IPS-18c (cell line): ENCODE results near the gene ZBTB32.
"Not testable (repeated sequence)": the region's sequence is repeated elsewhere in the genome, so short reads cannot be mapped to it uniquely, and the experiment has no call there.

Experiments used
- H3K4me3 ChIP-seq: 2 replicates; pipeline ENCODE4 v1.7.0; 2013; ENCODE audit warnings: low read depth, mild to moderate bottlenecking, low read length, moderate library complexity; ENCODE audit not compliant: insufficient read depth
- H3K9me3 ChIP-seq: one replicate; pipeline ENCODE4 v1.6.1; 2013; ENCODE audit warnings: mild to moderate bottlenecking, low read length, moderate library complexity; ENCODE audit not compliant: control insufficient read depth, insufficient read depth

The ZBTB32 gene

DNA sequence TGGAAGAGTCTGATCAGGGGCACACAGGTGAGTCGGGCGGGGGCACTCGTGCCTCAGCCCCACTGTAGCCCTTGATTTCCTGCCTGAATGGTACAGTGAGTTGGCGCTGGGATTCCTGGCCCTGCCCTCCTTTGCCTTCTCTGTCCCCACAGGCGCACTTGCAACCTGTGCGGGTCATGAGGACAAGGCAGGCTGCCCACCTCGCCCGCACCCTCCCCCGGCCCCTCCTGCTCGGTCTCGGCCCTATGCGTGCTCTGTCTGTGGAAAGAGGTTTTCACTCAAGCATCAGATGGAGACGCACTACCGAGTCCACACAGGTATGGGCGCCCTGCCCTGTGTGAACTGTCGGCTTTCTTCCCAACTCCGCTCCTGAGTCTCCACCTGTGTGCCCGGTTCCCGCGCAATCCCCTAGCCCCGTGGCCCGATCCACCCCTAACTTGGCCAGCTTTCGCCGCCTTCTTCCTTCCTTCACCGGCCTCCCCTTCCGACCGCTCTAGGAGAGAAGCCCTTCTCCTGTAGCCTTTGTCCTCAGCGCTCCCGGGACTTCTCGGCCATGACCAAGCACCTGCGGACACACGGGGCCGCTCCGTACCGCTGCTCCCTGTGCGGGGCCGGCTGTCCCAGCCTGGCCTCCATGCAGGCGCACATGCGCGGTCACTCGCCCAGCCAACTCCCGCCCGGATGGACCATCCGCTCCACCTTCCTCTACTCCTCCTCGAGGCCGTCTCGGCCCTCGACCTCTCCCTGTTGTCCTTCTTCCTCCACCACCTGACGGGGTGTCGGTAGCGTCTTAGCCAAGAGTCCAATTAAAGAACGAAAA lies 11.8 kb downstream of the ZBTB32 start:
- H3K4me3 ChIP-seq: peak overlapping the region; percentile 92
- no peaks in the 10 kb centered on the region for H3K9me3 ChIP-seq

GRCh38 chr19:35716801-35717664 lies 12.7 kb downstream of the ZBTB32 start:
- no peaks in the 10 kb centered on the region for H3K9me3 ChIP-seq

DNA sequence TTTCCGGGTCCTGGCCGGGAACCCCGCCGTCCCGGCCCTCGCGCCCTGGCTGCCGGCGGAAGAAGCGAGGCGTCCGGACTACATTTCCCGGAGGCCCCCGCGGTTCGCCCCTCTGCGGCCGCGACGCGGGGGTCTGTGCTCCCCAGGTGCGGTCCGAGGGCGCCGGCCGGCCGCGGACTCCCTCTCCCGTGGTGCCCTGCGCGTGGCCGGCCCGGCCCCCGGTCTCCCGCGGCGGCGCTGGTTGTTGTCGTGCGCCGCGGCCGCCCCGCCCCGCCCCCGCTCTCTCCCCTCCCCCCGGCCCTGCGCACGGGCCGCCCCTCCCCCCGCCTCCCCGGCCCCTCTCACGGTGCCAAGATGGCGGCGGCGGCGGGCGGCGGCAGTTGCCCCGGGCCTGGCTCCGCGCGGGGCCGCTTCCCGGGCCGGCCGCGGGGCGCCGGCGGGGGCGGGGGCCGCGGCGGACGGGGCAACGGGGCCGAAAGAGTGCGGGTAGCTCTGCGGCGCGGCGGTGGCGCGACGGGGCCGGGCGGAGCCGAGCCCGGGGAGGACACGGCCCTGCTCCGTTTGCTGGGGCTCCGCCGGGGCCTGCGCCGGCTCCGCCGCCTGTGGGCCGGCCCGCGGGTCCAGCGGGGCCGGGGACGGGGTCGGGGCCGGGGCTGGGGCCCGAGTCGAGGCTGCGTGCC lies 13.4 kb downstream of the ZBTB32 start, which contains the start of gene KMT2B:
Gene KMT2B, plus strand, starts transcription at position 339 of the 680 bp plus-strand sequence. Its CDS starts 16 bp downstream, at position 355.
- H3K4me3 ChIP-seq: peak within 1 kb of the TSS; percentile 92

More at GRCh38 chr19:35716801-35717664, 12.7 kb downstream of the ZBTB32 start:
- peak overlapping the region; percentile 92 for H3K4me3 ChIP-seq

GRCh38 chr19:35718345-35719041 lies 14.1 kb downstream of the ZBTB32 start:
- peak overlapping the region; percentile 89 for H3K4me3 ChIP-seq
- no peaks in the 10 kb centered on the region for H3K9me3 ChIP-seq

More for the DNA sequence above, 13.4 kb downstream of the ZBTB32 start, which contains the start of gene KMT2B:
- no peaks in the 10 kb centered on the region for H3K9me3 ChIP-seq

- H3K4me3 ChIP-seq: peak overlapping the region; percentile 89
- H3K9me3 ChIP-seq: no peaks in the 10 kb centered on the region
These were observed 15.2 kb downstream of the ZBTB32 start for GRCh38 chr19:35719402-35720162.

GRCh38 chr19:35720163-35720524 lies 15.8 kb downstream of the ZBTB32 start:
- no peak overlapping the region for H3K4me3 ChIP-seq

DNA sequence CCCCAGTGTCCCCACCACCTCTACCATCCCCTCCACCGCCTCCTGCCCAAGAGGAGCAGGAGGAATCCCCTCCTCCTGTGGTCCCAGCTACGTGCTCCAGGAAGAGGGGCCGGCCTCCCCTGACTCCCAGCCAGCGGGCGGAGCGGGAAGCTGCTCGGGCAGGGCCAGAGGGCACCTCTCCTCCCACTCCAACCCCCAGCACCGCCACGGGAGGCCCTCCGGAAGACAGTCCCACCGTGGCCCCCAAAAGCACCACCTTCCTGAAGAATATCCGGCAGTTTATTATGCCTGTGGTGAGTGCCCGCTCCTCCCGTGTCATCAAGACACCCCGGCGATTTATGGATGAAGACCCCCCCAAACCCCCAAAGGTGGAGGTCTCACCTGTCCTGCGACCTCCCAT lies 16.3 kb downstream of the ZBTB32 start:
- H3K9me3 ChIP-seq: no peaks in the 10 kb centered on the region
- no peak overlapping the region for H3K4me3 ChIP-seq

More at GRCh38 chr19:35720163-35720524, 15.8 kb downstream of the ZBTB32 start:
- no peaks in the 10 kb centered on the region for H3K9me3 ChIP-seq

DNA sequence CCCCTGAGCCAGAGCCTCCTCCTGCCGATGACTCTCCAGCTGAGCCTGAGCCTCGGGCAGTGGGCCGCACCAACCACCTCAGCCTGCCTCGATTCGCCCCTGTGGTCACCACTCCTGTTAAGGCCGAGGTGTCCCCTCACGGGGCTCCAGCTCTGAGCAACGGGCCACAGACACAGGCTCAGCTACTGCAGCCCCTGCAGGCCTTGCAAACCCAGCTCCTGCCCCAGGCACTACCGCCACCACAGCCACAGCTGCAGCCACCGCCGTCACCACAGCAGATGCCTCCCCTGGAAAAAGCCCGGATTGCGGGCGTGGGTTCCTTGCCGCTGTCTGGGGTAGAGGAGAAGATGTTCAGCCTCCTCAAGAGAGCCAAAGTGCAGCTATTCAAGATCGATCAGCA lies 17.0 kb downstream of the ZBTB32 start:
- no peaks in the 10 kb centered on the region for H3K9me3 ChIP-seq
- no peak overlapping the region for H3K4me3 ChIP-seq

GRCh38 chr19:35722461-35722860 lies 18.1 kb downstream of the ZBTB32 start:
- Histone ChIP-seq H3K9me3 (no peaks in the 10 kb centered on the region), H3K4me3 (no peak overlapping the region)

GRCh38 chr19:35722897-35723296 lies 18.5 kb downstream of the ZBTB32 start:
- Histone ChIP-seq H3K9me3 (no peaks in the 10 kb centered on the region), H3K4me3 (no peak overlapping the region)

DNA sequence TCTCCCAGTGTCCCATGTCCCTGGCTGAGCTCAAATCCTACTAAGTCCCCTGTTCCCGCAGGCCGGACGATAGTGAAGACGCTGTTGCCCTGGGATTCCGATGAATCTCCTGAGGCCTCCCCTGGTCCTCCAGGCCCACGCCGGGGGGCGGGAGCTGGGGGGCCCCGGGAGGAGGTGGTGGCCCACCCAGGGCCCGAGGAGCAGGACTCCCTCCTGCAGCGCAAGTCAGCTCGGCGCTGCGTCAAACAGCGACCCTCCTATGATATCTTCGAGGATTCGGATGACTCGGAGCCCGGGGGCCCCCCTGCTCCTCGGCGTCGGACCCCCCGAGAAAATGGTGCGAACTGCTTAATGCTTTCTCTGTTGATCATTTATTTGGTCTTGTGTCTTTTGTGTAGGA lies 19.3 kb downstream of the ZBTB32 start:
- Histone ChIP-seq H3K9me3 (no peaks in the 10 kb centered on the region), H3K4me3 (no peak overlapping the region)

- not testable (repeated sequence) for H3K9me3 ChIP-seq, H3K4me3 ChIP-seq
These were observed 19.8 kb downstream of the ZBTB32 start for GRCh38 chr19:35724132-35724531.

DNA sequence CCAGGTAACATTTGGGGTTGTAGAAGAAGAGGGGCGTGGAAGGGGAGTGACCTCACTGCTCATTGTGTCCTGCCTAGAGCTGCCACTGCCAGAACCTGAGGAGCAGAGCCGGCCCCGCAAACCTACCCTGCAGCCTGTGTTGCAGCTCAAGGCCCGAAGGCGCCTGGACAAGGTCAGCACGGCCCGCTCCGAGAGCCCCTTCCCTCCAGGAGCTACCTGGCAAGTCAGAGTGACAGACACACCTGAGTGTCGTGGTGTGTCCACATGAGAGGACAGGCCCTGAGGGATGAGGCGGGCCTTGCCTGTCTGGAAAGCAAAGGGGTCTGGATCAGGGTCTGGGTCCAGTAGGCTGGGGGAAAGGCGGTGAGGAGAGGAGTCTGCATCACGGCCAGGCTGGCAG lies 20.2 kb downstream of the ZBTB32 start:
- no peaks in the 10 kb centered on the region for H3K9me3 ChIP-seq
- H3K4me3 ChIP-seq: no peak overlapping the region

DNA sequence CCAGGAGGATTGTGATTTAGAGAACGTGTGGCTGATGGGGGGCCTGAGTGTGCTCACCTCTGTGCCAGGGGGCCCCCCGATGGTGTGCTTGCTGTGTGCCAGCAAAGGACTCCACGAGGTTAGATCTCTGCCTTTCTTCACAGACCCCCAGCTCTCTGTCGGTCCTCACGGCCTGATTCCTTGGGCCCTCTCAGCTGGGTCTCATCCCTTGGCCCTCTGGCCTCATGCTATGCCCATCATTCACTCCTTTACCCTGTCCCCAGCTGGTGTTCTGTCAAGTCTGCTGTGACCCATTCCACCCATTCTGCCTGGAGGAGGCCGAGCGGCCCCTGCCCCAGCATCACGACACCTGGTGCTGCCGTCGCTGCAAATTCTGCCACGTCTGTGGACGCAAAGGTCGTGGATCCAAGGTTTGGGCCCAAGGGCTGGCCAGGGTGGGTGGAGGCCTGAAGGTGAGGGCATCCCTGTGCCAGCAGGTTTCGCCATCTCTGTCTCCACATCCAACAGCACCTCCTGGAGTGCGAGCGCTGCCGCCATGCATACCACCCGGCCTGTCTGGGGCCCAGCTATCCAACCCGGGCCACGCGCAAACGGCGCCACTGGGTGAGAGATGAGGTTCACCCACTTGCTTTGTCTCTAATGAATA lies 21.0 kb downstream of the ZBTB32 start:
- no peaks in the 10 kb centered on the region for H3K9me3 ChIP-seq
- no peak overlapping the region for H3K4me3 ChIP-seq

- Histone ChIP-seq H3K9me3 (no peaks in the 10 kb centered on the region), H3K4me3 (no peak overlapping the region)
These were observed 22.9 kb downstream of the ZBTB32 start for GRCh38 chr19:35727053-35727955.
